Gastrocnemius medialis (tissue), 4 donors: Measurements from ENCODE around the gene TTLL10.

ENCODE experiments used
- POLR2A ChIP-seq, 2 donors: fragments of 450-650 bp; IDR thresholded peaks; one replicate each; pipeline ENCODE4 v1.6.1; 2017; ENCODE audit warnings: antibody characterized with exemption in 2 of 2, mild to moderate bottlenecking in 2 of 2, moderate library complexity in 2 of 2
- TF ChIP-seq, protein P1 (sequence below), 5 experiments: fragments of 450-650 bp in 3 of 5; fragments of 200-600 bp in 2 of 5; sonication (generic) in 2 of 5; IDR thresholded peaks in 4 of 5; conservative IDR thresholded peaks in 1 of 5; 1 replicate in 4 of 5; 2 replicates in 1 of 5; pipeline ENCODE4 v1.5.1; 2016 to 2019; ENCODE audit warnings: antibody characterized with exemption in 5 of 5, mild to moderate bottlenecking in 3 of 5, moderate library complexity in 3 of 5

DNA sequence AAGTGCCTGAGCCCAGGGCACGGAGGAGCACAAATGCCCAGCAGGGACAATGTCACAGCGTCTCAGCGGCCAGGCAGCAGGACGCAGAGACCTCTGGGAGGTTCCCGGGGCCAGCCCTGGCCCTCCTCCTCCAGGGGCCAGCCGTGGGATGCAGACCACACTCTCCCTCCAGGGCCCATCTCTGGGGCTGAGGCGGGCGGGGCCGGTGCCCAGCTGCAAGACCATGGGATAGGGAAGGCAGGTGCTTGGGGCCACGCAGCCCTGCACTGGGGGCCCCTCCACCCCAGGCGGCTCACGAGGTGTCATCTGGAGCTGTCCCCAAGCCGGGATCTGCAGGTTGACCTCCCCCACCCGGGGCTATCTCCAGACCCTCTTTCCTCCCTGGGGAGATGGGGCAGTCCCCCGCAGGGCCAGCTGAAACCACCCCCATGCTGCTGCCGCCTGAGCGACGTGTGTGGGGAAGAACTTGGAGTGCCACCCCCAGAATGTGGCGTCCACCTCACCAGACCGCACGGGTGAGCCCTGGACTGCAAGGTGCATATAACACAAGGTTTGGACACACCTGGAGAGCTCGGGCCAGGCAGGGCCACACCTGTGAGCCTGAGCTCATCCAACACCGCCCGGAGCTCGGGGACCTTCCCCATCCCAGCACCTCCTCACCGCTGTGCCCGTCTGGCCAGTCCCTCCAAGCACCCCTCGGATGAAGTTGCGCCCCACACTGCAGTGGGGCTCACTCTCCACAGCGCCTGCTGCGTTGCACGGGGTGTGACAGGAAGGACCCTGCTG, 4.1 kb upstream of the TTLL10 start:
- TF ChIP-seq, protein P1, sequence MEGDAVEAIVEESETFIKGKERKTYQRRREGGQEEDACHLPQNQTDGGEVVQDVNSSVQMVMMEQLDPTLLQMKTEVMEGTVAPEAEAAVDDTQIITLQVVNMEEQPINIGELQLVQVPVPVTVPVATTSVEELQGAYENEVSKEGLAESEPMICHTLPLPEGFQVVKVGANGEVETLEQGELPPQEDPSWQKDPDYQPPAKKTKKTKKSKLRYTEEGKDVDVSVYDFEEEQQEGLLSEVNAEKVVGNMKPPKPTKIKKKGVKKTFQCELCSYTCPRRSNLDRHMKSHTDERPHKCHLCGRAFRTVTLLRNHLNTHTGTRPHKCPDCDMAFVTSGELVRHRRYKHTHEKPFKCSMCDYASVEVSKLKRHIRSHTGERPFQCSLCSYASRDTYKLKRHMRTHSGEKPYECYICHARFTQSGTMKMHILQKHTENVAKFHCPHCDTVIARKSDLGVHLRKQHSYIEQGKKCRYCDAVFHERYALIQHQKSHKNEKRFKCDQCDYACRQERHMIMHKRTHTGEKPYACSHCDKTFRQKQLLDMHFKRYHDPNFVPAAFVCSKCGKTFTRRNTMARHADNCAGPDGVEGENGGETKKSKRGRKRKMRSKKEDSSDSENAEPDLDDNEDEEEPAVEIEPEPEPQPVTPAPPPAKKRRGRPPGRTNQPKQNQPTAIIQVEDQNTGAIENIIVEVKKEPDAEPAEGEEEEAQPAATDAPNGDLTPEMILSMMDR (IDR thresholded peaks at IDR 0.05 in 4 of 5, conservative IDR thresholded peaks at IDR 0.05 in 1 of 5): no peak
- no peak for TF ChIP-seq POLR2A (IDR thresholded peaks at IDR 0.05)
